ENCODE results near the gene SOS2. TPM values are rescaled to one million over a fixed set of nuclear protein-coding genes. Genes with fewer than 3 reads are reported as not detected.

The SOS2 gene
- total RNA-seq, result 10 to 100 TPM; 40.1 to 59.8 (median 46.7) TPM

GRCh38 chr14:50231475-50232275 lies at the start of gene SOS2:
SOS2 (minus strand) TSS chr14:50231578; CDS start chr14:50231283, 295 bp downstream.
- H3K9me3 ChIP-seq, result no peaks in the 10 kb centered on the region
- TF ChIP-seq POLR2AphosphoS5 (IDR thresholded peaks at IDR 0.05) (peak; percentile 78 to 87), CTCF (IDR thresholded peaks at IDR 0.05) (peak in 1 of 3 experiments; percentile 17), EP300 (IDR thresholded peaks at IDR 0.05) (no peak), POLR2A (IDR thresholded peaks at IDR 0.05; ENCODE audit: low read depth) (peak; percentile 70)
- intact Hi-C loops (cut with DNase I), result no loop called here
- no peaks in the 10 kb centered on the region for H3K27me3 ChIP-seq
- H3K36me3 ChIP-seq, result no peaks in the 10 kb centered on the region
- 0% methylated on average over 9 of the region's 90 CpGs for WGBS
- DNase-seq (ENCODE audit: extremely low spot score), result peak; percentile 94
- peak within 1 kb of the TSS; percentile 70 to 83 (median 76) for H3K4me3 ChIP-seq
- H3K4me1 ChIP-seq, result peaks cover 24 to 55% (median 53%) of the 10 kb centered on the region in 4 donors
- H3K27ac ChIP-seq (replicated peaks in 1 of 4), result peak within 1 kb of the TSS; percentile 94 to 98 (median 96)

- H3K27ac ChIP-seq (replicated peaks in 1 of 4), result no peak overlapping the region
- H3K4me3 ChIP-seq, result no peak overlapping the region
- no peak for DNase-seq (ENCODE audit: extremely low spot score)
- no peaks in the 10 kb centered on the region for H3K4me1 ChIP-seq
- H3K27me3 ChIP-seq, result no peaks in the 10 kb centered on the region
- TF ChIP-seq EP300 (IDR thresholded peaks at IDR 0.05) (no peak), CTCF (IDR thresholded peaks at IDR 0.05) (no peak), POLR2AphosphoS5 (IDR thresholded peaks at IDR 0.05) (no peak), POLR2A (IDR thresholded peaks at IDR 0.05; ENCODE audit: low read depth) (no peak)
- intact Hi-C loops (cut with DNase I), result no loop called here
- H3K9me3 ChIP-seq, result no peaks in the 10 kb centered on the region
- WGBS, result 100% methylated on average over 1 of the region's 1 CpG
- H3K36me3 ChIP-seq, result peaks cover 0 to 13% (median 0%) of the 10 kb centered on the region in 4 donors
Observed at GRCh38 chr14:50272498-50272897, 41.1 kb upstream of the SOS2 start.

GRCh38 chr14:50270932-50271331 lies 39.6 kb upstream of the SOS2 start:
- DNase-seq (ENCODE audit: extremely low spot score), result no peak
- no peaks in the 10 kb centered on the region for H3K9me3 ChIP-seq
- TF ChIP-seq POLR2A (IDR thresholded peaks at IDR 0.05; ENCODE audit: low read depth) (no peak), CTCF (IDR thresholded peaks at IDR 0.05) (no peak), EP300 (IDR thresholded peaks at IDR 0.05) (no peak), POLR2AphosphoS5 (IDR thresholded peaks at IDR 0.05) (no peak)
- peaks cover 0 to 13% (median 0%) of the 10 kb centered on the region in 4 donors for H3K36me3 ChIP-seq
- no peak overlapping the region for H3K27ac ChIP-seq (replicated peaks in 1 of 4)
- H3K4me1 ChIP-seq, result no peaks in the 10 kb centered on the region
- no peaks in the 10 kb centered on the region for H3K27me3 ChIP-seq
- intact Hi-C loops (cut with DNase I), result no loop called here
- 96% methylated on average over 6 of the region's 6 CpGs for WGBS
- no peak overlapping the region for H3K4me3 ChIP-seq

GRCh38 chr14:50265029-50265428 lies 33.7 kb upstream of the SOS2 start:
- intact Hi-C loops (cut with DNase I), result no loop called here

More at GRCh38 chr14:50265029-50265428, 33.7 kb upstream of the SOS2 start:
- Histone ChIP-seq H3K4me1 (no peaks in the 10 kb centered on the region), H3K9me3 (no peaks in the 10 kb centered on the region), H3K4me3 (no peak overlapping the region), H3K27ac (replicated peaks in 1 of 4) (no peak overlapping the region), H3K27me3 (no peaks in the 10 kb centered on the region), H3K36me3 (peaks cover 0 to 19% (median 3%) of the 10 kb centered on the region in 4 donors)
- no peak for DNase-seq (ENCODE audit: extremely low spot score)
- TF ChIP-seq POLR2A (IDR thresholded peaks at IDR 0.05; ENCODE audit: low read depth) (no peak), EP300 (IDR thresholded peaks at IDR 0.05) (no peak), CTCF (IDR thresholded peaks at IDR 0.05) (no peak), POLR2AphosphoS5 (IDR thresholded peaks at IDR 0.05) (no peak)

All from esophagus muscularis mucosa (tissue), 4 donors.